MV-4-11 (cell line): ENCODE data around the gene CEP20.

ENCODE experiments used
- DNase-seq: peaks from one replicate; lab custom pipeline; 2025; lab: John Stamatoyannopoulos, UW

CEP20 gene

DNA sequence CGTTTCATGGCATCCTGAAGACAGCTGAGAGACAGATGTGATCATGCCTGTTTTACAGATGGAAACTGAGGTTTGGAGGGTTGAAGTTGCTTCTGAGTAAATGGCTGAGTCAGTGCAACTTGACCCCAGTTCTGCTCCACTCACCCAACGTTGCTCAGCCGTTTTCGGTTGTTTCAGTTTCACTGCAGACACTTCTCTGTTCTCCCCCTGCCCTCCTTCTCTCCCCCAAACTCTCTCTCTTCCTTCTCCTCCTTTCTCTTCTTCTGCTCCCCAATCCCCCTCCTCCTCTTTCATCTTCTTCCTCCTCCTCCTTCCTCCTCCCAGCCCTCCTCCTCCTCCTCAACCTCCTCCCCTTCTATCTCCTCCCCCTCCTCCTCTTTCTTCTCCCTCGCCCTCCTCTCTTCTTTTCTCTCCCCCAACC is 9.4 kb upstream of the CEP20 start:
- peak; percentile 81 for DNase-seq

DNA sequence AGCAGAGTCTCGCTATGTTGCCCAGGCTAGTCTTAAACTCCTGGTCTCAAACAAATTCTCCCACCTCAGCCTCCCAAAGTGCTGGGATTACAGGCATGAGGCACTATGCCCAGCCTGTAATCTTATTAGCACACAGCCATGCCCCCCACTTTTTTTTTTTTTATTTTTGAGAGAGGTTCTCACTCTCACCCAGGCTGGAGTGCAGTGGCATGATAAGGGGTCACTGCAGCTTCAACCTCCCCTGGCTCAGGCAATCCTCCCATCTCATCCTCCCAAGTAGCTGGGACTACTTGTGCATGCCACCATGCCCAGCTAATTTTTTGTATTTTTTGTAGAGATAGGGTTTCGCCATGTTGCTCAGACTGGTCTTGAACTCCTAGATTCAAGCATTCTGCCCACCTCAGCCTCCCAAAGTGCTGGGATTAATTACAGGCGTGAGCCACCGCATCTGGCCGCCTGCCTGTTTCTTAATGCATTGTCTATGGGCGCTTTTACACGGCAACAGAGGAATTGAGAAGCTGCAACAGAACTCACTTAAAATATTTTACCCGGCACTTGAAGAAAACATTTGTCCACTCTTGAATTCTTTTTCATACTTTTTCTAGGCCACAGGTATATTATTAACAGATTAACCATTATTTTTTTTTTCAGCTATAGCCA is 8.8 kb upstream of the CEP20 start:
- no peak for DNase-seq

DNA sequence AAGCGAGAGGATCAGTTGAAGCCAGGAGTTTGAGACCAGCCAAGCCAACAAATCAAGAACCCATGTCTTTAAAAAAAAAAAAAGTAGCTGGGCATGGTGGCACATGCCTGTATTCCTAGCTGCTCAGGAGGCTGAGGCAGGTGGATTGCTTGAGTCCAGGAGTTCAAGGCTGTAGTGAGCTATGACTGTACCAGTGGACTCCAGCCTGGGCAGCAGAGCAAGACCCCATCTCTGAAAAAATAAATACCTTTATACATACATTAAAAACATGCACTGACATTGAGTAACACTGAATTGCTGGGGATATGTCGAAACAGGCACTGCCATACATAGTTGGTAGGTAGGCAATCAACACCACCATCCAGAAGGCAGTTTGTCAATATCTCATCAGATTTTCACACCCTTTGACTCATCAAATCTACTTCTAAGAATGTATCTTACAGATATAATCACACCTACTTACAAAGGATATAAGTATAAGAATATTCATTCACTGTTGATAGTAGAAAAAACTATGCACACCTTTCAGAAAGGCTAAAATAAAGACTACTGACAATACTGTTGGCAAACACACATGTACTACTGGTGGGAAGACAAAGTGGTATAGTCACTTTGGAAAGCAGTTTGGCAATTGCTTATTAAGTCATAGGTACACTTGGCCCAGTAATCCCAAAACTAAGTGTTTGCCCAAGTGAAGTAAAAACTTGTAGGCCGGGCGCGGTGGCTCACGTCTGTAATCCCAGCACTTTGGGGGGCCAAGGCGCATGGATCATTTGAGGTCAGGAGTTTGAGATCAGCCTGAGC is 6.4 kb upstream of the CEP20 start:
- DNase-seq, result no peak

DNA sequence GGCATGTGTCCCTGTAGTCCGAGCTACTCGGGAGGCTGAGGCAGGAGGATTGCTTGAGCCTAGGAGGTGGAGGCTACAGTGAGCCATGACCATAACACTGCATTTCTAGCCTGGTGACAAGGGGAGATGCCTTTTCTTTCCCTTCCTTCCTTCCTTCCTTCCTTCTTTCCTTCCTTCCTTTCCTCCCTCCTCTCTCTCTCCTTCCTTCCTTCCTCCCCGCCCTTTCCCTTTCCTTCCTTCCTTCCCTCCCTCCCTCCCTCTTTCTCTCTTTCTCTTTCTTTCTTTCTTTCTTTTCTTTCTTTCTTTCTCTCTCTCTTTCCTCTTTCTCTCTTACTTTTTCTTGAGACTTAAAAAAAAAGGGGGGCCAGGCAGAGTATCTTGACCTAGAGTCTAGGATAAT is 3.1 kb upstream of the CEP20 start:
- no peak for DNase-seq

DNA sequence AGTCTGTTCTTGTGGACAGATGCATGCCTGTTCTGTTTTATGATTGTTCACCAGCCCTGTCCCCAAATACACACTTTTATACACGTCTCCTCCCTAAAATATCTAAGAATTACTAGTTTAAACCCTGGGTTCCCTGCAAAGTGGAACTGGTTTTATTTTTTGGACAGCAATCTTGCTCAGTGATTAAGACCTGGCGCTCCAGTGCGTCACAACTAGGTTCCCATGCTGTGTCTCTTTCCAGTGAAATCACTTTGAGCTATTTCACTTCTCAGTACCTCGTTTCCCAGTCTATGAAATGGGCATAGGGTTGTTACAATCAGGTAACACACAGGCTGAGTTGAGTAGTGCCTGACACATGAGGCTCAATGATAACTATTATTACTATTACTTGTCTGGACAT is 1.1 kb downstream of the CEP20 start:
- DNase-seq, result no peak

- no peak for DNase-seq
These were observed 2.3 kb downstream of the CEP20 start for GRCh38 chr16:15886078-15886477.

- DNase-seq, result no peak
These were observed 2.8 kb downstream of the CEP20 start for GRCh38 chr16:15885560-15886001.

- no peak for DNase-seq
These were observed 5.8 kb downstream of the CEP20 start for GRCh38 chr16:15882563-15882962.

DNA sequence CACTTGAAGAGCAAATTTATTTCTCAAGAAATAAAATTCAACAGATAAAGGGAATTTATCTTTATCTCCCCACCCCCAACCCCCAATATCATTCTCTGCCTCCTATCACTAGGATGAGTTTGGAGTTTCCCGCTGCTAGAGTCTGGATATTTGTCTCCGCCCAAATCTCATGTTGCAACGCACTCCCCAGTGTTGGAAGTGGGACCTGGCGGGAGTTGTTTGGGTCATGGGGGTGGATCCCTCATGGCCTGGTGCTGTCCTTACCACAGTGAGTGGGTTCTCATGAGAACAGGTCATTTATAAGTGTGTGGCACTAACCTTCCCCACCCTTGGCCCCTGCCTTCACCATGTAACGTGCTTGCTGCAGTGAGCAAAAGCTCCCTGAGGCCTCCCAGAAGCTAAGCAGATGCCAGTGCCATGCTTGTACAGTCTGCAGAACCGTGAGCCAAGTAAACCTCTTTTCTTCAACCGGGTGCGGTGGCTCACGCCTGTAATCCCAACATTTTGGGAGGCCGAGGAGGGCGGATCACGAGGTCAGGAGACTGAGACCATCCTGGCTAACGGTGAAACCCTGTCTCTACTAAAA is 6.5 kb downstream of the CEP20 start:
- no peak for DNase-seq

DNA sequence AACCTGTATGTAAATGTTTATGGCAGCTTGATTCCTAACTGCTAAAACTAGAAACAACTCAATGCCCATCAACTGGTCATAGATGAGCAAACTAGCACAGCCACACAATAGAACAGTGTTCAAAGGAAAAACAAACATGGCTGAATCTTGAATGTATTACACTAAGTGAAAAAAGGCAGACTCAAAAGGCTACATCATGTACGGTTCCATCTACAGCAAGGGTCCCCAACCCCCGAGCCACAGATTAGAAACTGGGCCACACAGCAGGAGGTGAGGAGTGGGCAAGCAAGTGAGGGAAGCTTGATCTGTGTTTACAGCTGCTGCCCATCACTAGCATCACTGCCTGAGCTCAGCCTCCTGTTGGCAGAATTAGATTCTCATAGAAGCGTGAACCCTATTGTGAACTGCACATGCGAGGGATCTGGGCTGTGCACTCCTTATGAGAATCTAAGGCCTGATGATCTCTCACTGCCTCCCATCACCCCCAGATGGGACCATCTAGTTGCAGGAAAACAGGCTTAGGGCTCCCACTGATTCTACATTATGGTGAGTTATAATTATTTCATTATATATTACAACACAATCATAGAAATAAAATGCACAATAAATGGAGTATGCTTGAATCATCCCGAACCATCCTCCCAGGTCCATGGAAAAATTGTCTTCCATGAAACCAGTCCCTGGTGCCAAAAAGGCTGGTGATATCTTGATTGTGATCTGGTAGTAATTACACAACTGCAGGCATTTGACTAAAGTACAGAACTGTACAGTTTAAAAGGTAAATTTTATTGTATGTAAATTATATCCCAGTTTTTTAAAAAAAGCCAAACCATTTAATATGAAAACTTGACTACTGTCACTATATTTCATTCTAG is 7.7 kb downstream of the CEP20 start:
- no peak for DNase-seq

DNA sequence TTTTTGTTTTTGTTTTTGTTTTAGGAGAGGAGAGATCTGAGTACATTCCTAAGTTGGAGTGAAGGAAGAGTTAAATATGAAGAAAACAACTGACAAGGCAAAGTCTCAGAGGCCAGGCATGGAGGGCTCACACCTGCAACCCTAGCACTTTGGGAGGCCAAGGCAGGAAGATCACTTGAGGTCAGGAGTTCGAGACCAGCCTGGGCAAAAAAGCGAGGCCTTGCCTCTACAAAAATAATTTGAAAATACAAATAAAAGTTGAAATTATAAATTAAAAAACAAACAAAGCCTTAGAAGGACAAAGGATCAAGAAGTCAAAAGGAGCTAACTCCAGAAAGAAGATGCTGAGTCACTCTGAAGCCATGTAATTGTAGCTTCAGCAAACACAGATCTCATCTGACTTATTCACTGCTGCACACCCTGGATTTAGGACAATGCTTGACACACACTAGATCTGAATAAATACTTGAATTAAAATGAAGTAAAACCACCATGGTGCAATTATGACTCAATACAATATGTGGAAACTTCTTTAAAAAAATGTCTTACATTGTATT is 9.1 kb downstream of the CEP20 start:
- DNase-seq, result no peak

DNA sequence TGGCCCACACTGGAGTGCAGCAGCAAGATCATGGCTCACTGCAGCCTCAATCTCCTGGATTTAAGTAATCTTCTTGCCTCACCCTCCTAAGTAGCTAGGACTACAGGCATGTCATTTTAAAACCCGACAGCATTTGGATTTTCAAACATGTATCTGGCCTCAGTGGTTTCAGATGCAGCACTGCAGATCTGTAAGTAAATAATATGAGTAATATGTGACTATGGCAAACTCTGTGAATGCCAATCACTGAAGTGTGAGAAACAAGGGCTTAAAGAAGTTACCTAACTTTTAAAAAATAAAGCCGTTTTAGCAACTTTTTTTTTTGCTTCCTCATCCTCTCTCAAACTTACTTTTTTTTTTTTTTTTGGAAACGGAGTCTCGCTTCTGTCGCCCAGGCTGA is 11.9 kb downstream of the CEP20 start:
- no peak for DNase-seq

- DNase-seq, result no peak
These were observed 13.6 kb downstream of the CEP20 start for GRCh38 chr16:15874745-15875314.

DNA sequence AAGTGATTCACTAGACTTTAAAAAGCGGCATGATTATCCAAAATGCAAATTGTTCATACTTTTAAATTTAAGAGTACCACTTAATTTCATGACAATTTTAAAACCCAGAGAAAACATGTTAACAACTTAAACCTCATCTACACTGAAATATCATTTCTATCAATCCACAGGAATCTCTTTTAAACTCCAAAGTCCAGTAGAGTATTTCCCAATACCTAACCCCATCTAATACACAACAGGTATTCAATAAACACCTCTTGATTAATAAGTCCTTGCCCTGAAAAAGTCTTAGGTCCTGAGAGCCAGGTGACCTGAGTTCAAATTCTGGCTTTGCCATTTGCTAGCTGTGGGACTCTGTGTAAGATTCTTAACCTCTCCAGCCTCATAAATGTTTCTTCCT is 14.7 kb downstream of the CEP20 start:
- DNase-seq, result no peak

- no peak for DNase-seq
These were observed 15.1 kb downstream of the CEP20 start for GRCh38 chr16:15873301-15873700.

GRCh38 chr16:15870011-15870410 is 18.4 kb downstream of the CEP20 start:
- DNase-seq, result no peak

DNA sequence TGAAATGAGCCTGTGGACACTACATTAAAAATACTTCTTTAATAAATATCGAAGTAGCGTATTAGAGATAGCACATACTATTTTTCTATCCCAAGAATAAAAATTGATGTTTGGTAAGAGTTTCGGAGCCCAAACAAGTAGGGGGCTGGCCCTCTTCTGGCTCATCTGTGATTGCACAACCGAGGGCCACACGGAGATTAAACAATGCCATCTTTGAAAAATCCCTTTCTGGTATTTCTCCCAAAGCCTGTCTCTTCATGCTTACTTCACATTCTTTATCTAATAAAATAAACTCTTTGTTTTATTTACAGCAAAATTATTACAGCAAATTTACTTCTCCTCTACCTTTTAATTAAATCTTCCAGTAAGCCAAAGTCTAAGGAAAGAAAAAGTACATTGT is 22.0 kb downstream of the CEP20 start:
- no peak for DNase-seq

- no peak for DNase-seq
These were observed 22.7 kb downstream of the CEP20 start for GRCh38 chr16:15865742-15866141.

GRCh38 chr16:15864939-15865338 is 23.5 kb downstream of the CEP20 start:
- DNase-seq, result no peak

DNA sequence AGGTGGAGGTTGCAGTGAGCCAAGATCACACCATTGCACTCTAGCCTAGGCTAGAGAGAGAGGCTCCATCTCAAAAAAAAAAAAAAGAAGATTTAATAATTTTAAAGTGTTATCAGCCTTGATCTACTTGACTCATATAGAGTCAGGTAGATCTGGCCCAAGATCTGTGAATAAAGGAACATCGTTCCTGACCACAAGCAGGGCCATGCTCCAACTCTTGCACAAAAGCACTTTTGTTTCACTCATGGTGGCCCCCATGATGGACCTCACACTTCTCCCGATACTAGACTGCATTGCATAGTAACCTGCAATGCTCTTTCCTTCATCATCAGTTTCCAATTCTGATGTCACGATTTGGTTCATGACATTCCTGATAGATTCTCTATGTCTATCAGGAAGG is 26.4 kb downstream of the CEP20 start:
- no peak for DNase-seq

- no peak for DNase-seq
These were observed 29.3 kb downstream of the CEP20 start for GRCh38 chr16:15858921-15859668.
